Skeletal muscle cell (primary cell): Measurements from ENCODE around the gene SAE1.
"Not testable (repeated sequence)": the region's sequence is repeated elsewhere in the genome, so short reads cannot be mapped to it uniquely, and the experiment has no call there.

ENCODE experiments used
- DNase-seq: peaks from one replicate; pipeline ENCODE4 v3.0.0-alpha.2; 2010; ENCODE audit warnings: low read depth
- H3K4me3 ChIP-seq: 2 replicates; pipeline ENCODE4 v1.5.1; 2011; ENCODE audit warnings: low read depth, mild to moderate bottlenecking, control low read depth, low read length, moderate library complexity

The SAE1 gene

GRCh38 chr19:47123406-47123805 lies 7.2 kb upstream of the SAE1 start:
- H3K4me3 ChIP-seq = no peak overlapping the region
- no peak for DNase-seq

- no peak for DNase-seq
Measured at GRCh38 chr19:47124937-47125668, 5.5 kb upstream of the SAE1 start.

GRCh38 chr19:47125669-47125938 lies 5.0 kb upstream of the SAE1 start:
- DNase-seq = no peak
- no peak overlapping the region for H3K4me3 ChIP-seq

More at GRCh38 chr19:47124937-47125668, 5.5 kb upstream of the SAE1 start:
- H3K4me3 ChIP-seq = no peak overlapping the region

GRCh38 chr19:47129579-47129978 lies 1.1 kb upstream of the SAE1 start:
- DNase-seq = no peak
- H3K4me3 ChIP-seq = no peak overlapping the region

GRCh38 chr19:47130120-47130588 lies 481 bp upstream of the SAE1 start:
- H3K4me3 ChIP-seq = no peak overlapping the region
- DNase-seq = no peak

GRCh38 chr19:47132194-47132852 lies 1.7 kb downstream of the SAE1 start:
- DNase-seq = no peak
- H3K4me3 ChIP-seq = peak overlapping the region; percentile 65

GRCh38 chr19:47133021-47133471 lies 2.4 kb downstream of the SAE1 start:
- H3K4me3 ChIP-seq = no peak overlapping the region
- no peak for DNase-seq

GRCh38 chr19:47134545-47134944 lies 3.9 kb downstream of the SAE1 start:
- H3K4me3 ChIP-seq = no peak overlapping the region
- no peak for DNase-seq

- DNase-seq = no peak
- no peak overlapping the region for H3K4me3 ChIP-seq
Measured at GRCh38 chr19:47135156-47135555, 4.5 kb downstream of the SAE1 start.

- H3K4me3 ChIP-seq = not testable (repeated sequence)
- peak; percentile 39 for DNase-seq
Measured at GRCh38 chr19:47141252-47141651, 10.6 kb downstream of the SAE1 start.

- no peak overlapping the region for H3K4me3 ChIP-seq
- DNase-seq = no peak
Measured at GRCh38 chr19:47141695-47142094, 11.1 kb downstream of the SAE1 start.

GRCh38 chr19:47142779-47143178 lies 12.1 kb downstream of the SAE1 start:
- no peak overlapping the region for H3K4me3 ChIP-seq
- DNase-seq = no peak

- H3K4me3 ChIP-seq = no peak overlapping the region
Measured at GRCh38 chr19:47143322-47144073, 12.9 kb downstream of the SAE1 start.

GRCh38 chr19:47144630-47145029 lies 14.0 kb downstream of the SAE1 start:
- H3K4me3 ChIP-seq = no peak overlapping the region
- DNase-seq = no peak

More at GRCh38 chr19:47143322-47144073, 12.9 kb downstream of the SAE1 start:
- no peak for DNase-seq

- H3K4me3 ChIP-seq = no peak overlapping the region
- no peak for DNase-seq
Measured at GRCh38 chr19:47145639-47146486, 15.2 kb downstream of the SAE1 start.

- DNase-seq = no peak
- no peak overlapping the region for H3K4me3 ChIP-seq
Measured at GRCh38 chr19:47146920-47147319, 16.3 kb downstream of the SAE1 start.

GRCh38 chr19:47151627-47152026 lies 21.0 kb downstream of the SAE1 start:
- H3K4me3 ChIP-seq = no peak overlapping the region
- no peak for DNase-seq

- no peak for DNase-seq
- no peak overlapping the region for H3K4me3 ChIP-seq
Measured at GRCh38 chr19:47152205-47152604, 21.6 kb downstream of the SAE1 start.

- no peak for DNase-seq
Measured at GRCh38 chr19:47152632-47153031, 22.0 kb downstream of the SAE1 start.

GRCh38 chr19:47153266-47153665 lies 22.6 kb downstream of the SAE1 start:
- DNase-seq = no peak

More at GRCh38 chr19:47152632-47153031, 22.0 kb downstream of the SAE1 start:
- no peak overlapping the region for H3K4me3 ChIP-seq

More at GRCh38 chr19:47153266-47153665, 22.6 kb downstream of the SAE1 start:
- H3K4me3 ChIP-seq = no peak overlapping the region
